Mesendoderm (in vitro differentiated cells): Measurements from ENCODE around the gene PTPMT1.
A peak's percentile ranks its signal among the peaks of the same experiment; 100 is the strongest.

Experiments
- DNase-seq: peaks from one replicate; pipeline ENCODE4 v3.0.0; 2013
- H2AK5ac ChIP-seq: 2 replicates; pipeline ENCODE4 v1.6.1; 2013; ENCODE audit warnings: low read length, inconsistent platforms
- H2BK120ac ChIP-seq: 2 replicates; pipeline ENCODE4 v1.6.1; 2013; ENCODE audit warnings: low read depth, mild to moderate bottlenecking, low read length, moderate library complexity, mixed read lengths
- H2BK15ac ChIP-seq: replicated peaks from 2 replicates; pipeline ENCODE4 v1.6.1; 2013; ENCODE audit warnings: low read depth, mild to moderate bottlenecking, moderate library complexity
- H2BK5ac ChIP-seq: 2 replicates; pipeline ENCODE4 v1.6.1; 2013; ENCODE audit warnings: low read length, inconsistent platforms
- H3K18ac ChIP-seq: 2 replicates; pipeline ENCODE4 v1.6.1; 2013; ENCODE audit warnings: mild to moderate bottlenecking, low read length, mixed read lengths
- H3K23ac ChIP-seq: one replicate; pipeline ENCODE4 v1.6.1; 2013; ENCODE audit warnings: low read length
- H3K27ac ChIP-seq: 2 replicates; pipeline ENCODE4 v1.5.1; 2013; ENCODE audit warnings: low read depth, mild to moderate bottlenecking, inconsistent platforms, low read length, moderate library complexity
- H3K27me3 ChIP-seq: 2 replicates; pipeline ENCODE4 v1.6.1; 2013; ENCODE audit warnings: low read length, control low read depth, mild to moderate bottlenecking, inconsistent platforms; ENCODE audit not compliant: insufficient read depth, poor library complexity
- H3K36me3 ChIP-seq: 2 replicates; pipeline ENCODE4 v1.6.1; 2013; ENCODE audit warnings: low read length, inconsistent platforms; ENCODE audit not compliant: control insufficient read depth, insufficient read depth
- H3K4ac ChIP-seq: one replicate; pipeline ENCODE4 v1.6.1; 2013; ENCODE audit warnings: low read depth, mild to moderate bottlenecking, low read length, moderate library complexity
- H3K4me1 ChIP-seq: 2 replicates; pipeline ENCODE4 v1.6.1; 2013; ENCODE audit warnings: low read depth, low read length, inconsistent platforms; ENCODE audit not compliant: control insufficient read depth
- H3K4me2 ChIP-seq: 2 replicates; pipeline ENCODE4 v1.6.1; 2013; ENCODE audit warnings: low read length
- H3K4me3 ChIP-seq: 2 replicates; pipeline ENCODE4 v1.5.1; 2013; ENCODE audit warnings: mild to moderate bottlenecking, low read length
- H3K56ac ChIP-seq: one replicate; pipeline ENCODE4 v1.6.1; 2013; ENCODE audit warnings: low read length
- H3K79me1 ChIP-seq: 2 replicates; pipeline ENCODE4 v1.6.1; 2013; ENCODE audit warnings: low read length, inconsistent platforms
- H3K79me2 ChIP-seq: 2 replicates; pipeline ENCODE4 v1.6.1; 2013; ENCODE audit warnings: mild to moderate bottlenecking, low read length; ENCODE audit not compliant: control insufficient read depth, insufficient read depth
- H3K9ac ChIP-seq: 2 replicates; pipeline ENCODE4 v1.6.1; 2013; ENCODE audit warnings: low read length, inconsistent platforms
- H4K5ac ChIP-seq: one replicate; pipeline ENCODE4 v1.6.1; 2013; ENCODE audit warnings: low read length
- H4K8ac ChIP-seq: one replicate; pipeline ENCODE4 v1.6.1; 2013; ENCODE audit warnings: low read depth, mild to moderate bottlenecking, control low read depth, low read length, moderate library complexity
- WGBS: extraction: QIAGEN DNeasy Blood & Tissue Kit; methylation state at CpG from one replicate; pipeline ENCODE4 v1.1.7; 2013; ENCODE audit warnings: low lambda C conversion rate, missing lambda C conversion rate; ENCODE audit not compliant: insufficient coverage; ENCODE audit errors: extremely low coverage; 5-methylcytosine and 5-hydroxymethylcytosine counted together

Gene PTPMT1

DNA sequence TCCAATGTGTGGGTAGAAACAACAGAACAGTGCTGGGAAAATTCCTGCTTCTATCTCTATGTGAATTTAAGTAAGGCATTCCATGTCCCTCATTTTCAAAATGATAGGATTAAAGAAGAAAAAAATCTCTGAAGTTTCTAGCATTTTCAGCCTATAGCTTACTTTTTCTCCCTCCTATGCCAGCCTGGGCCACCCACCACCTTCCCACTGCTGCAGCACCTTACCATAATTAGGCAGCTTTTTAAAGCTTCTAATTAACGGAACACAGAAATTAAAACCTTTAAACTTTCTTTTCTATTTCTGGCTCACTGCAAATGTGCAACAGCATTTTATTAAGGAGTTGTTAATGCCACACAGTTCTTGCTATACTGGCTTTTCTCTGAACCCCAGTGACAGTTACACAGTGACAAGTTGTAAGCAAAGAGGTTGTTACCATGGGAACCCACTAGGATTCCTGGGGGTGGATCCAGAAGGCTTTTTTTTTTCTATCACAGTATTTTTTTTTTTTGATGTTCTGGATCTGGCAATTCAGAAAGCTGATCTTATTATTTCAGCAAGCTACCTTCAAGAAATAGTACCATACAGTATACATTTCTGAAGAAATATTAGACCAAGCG lies 32.7 kb upstream of the PTPMT1 start:
- Histone ChIP-seq H3K79me2 (peaks cover 91% of the 10 kb centered on the region), H3K27ac (no peak overlapping the region), H2BK5ac (no peak overlapping the region), H2AK5ac (no peak overlapping the region), H3K4ac (no peak overlapping the region), H3K18ac (no peak overlapping the region), H3K9ac (no peak overlapping the region), H3K27me3 (no peaks in the 10 kb centered on the region), H3K23ac (no peak overlapping the region), H3K4me3 (no peak overlapping the region), H2BK15ac (no peak overlapping the region), H4K8ac (no peak overlapping the region), H2BK120ac (no peak overlapping the region), H3K4me1 (no peaks in the 10 kb centered on the region), H3K36me3 (no peaks in the 10 kb centered on the region), H3K4me2 (no peak overlapping the region), H4K5ac (no peak overlapping the region), H3K56ac (no peak overlapping the region), H3K79me1 (peaks cover 4% of the 10 kb centered on the region)
- DNase-seq = peak; percentile 73
- WGBS = no CpG with 5 or more reads among the region's 2 CpGs

DNA sequence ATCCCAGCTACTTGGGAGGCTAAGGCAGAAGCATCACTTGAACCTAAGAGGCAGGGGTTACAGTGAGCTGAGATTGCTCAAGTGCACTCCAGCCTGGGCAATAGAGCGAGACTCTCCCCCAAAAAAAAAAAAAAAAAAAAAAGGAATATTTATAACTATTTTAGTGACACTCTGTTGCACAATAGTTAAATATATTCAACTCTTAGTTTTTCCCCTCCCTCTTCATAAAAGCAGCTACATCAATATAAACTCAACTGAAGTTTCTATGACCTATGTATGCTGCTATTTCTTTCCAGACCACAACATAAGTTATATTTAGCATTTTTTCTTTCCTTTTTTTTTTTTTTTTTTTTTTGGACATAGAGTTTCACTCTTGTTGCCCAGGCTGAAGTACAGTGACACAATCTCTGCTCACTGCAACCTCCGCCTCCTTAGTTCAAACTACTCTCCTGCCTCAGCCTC lies 31.7 kb upstream of the PTPMT1 start:
- Histone ChIP-seq H3K79me2 (peaks cover 89% of the 10 kb centered on the region), H2BK120ac (no peak overlapping the region), H3K36me3 (no peaks in the 10 kb centered on the region), H2BK5ac (no peak overlapping the region), H2AK5ac (no peak overlapping the region), H3K18ac (no peak overlapping the region), H2BK15ac (no peak overlapping the region), H3K4me2 (no peak overlapping the region), H3K9ac (no peak overlapping the region), H3K56ac (no peak overlapping the region), H4K8ac (no peak overlapping the region), H3K4ac (no peak overlapping the region), H4K5ac (no peak overlapping the region), H3K4me3 (no peak overlapping the region), H3K27ac (no peak overlapping the region), H3K79me1 (peaks cover 4% of the 10 kb centered on the region), H3K23ac (no peak overlapping the region), H3K27me3 (no peaks in the 10 kb centered on the region), H3K4me1 (no peaks in the 10 kb centered on the region)
- no peak for DNase-seq
- no CpG with 5 or more reads among the region's 2 CpGs for WGBS

DNA sequence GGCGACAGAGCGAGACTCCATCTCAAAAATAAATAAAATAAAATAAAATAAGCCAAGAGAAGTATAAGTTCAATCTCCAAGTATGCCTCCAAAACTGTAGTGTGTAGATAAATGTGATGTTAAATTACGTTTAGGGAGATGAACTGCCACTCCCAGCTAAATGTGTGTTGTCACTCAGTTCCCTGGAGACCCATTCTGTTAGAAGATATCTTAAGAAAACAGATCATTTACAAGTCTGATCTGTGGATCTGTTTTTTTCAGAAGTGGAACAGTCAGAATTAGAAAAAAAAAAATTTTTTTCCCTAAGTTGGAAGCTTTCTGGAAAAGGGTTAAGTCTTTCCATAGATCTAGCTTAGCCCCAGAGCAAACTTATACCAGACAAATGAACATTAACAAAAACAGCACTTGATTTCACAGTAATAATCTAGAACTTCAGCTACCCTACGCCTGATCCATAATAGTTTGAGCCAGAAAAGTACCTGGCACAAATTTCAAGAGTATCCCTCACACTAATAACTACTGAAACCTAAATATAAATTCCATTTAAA lies 30.6 kb upstream of the PTPMT1 start:
- Histone ChIP-seq H2AK5ac (no peak overlapping the region), H2BK5ac (no peak overlapping the region), H4K8ac (no peak overlapping the region), H3K4ac (no peak overlapping the region), H3K4me1 (peaks cover 2% of the 10 kb centered on the region), H3K23ac (no peak overlapping the region), H3K79me1 (peaks cover 7% of the 10 kb centered on the region), H4K5ac (no peak overlapping the region), H3K79me2 (peaks cover 88% of the 10 kb centered on the region), H3K36me3 (no peaks in the 10 kb centered on the region), H3K27me3 (no peaks in the 10 kb centered on the region), H3K9ac (no peak overlapping the region), H2BK15ac (no peak overlapping the region), H3K56ac (no peak overlapping the region), H3K18ac (no peak overlapping the region), H3K27ac (no peak overlapping the region), H2BK120ac (no peak overlapping the region), H3K4me3 (no peak overlapping the region), H3K4me2 (no peak overlapping the region)
- DNase-seq = no peak
- WGBS = no CpG with 5 or more reads among the region's 4 CpGs

DNA sequence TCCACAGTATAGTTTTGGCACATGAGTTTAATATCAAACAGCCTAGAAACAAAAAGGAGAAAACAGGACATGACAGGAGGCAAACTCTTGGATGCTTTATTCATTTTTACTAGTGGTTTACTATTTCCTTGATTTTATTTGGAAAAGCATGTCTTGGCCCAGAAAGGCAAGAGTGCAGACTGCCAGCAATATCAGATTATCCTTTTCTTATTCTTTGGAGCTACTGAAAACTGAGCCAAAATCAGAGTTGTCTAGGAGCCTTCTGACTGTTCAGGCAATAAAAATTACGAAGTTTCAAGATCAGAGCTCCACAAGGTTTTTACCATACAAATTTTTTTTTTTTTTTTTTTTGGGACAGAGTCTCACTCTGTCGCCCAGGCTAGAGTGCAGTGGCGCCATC lies 28.5 kb upstream of the PTPMT1 start:
- H3K4me1 ChIP-seq = peaks cover 2% of the 10 kb centered on the region
- no peak overlapping the region for H2BK15ac ChIP-seq
- H3K4ac ChIP-seq = no peak overlapping the region
- H3K27ac ChIP-seq = no peak overlapping the region
- H3K9ac ChIP-seq = no peak overlapping the region
- no peak overlapping the region for H3K4me3 ChIP-seq
- no peak overlapping the region for H4K8ac ChIP-seq
- H3K18ac ChIP-seq = no peak overlapping the region
- peaks cover 3% of the 10 kb centered on the region for H3K79me1 ChIP-seq
- no peak overlapping the region for H2BK5ac ChIP-seq
- no peaks in the 10 kb centered on the region for H3K27me3 ChIP-seq
- H2AK5ac ChIP-seq = no peak overlapping the region
- peaks cover 87% of the 10 kb centered on the region for H3K79me2 ChIP-seq
- H3K36me3 ChIP-seq = no peaks in the 10 kb centered on the region
- no peak overlapping the region for H3K4me2 ChIP-seq
- H3K23ac ChIP-seq = no peak overlapping the region
- no peak overlapping the region for H2BK120ac ChIP-seq
- H3K56ac ChIP-seq = no peak overlapping the region
- WGBS = no CpG with 5 or more reads among the region's 3 CpGs
- no peak overlapping the region for H4K5ac ChIP-seq
- DNase-seq = no peak

DNA sequence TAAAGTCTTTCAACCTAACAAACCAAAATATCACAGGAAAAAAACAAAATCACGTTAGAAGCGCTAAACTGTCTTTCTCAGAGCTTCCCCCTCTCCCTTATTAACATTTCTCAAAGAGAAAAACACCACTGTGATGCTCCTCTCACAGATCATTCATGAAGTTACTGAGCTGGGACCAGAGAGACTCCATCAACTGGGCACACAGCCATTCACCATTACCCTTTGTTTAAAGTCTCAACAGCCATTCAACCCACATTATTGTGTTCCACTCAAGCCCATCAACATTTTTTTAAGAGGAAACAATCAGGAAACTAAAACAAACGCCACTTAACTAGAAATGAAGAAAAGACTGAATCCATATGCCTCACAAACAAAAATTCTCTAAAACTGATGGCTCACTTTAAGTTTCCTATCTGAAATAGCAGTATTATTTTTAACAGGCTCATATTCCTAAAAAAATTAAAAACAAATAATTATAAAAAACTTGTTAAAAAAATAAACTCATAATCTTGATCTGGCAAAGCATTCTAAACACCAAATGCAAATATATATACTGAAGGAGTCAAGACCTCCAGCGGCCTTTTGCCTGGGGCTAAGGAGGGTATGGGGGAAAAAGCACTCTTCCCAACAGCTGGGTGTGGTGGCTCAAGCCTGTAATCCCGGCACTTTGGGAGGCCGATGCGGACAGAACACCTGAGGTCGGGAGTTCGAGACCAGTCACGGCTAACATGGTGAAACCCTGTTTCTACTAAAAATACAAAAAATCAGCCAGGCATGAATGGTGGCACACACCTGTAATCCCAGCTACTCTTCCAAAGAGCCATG lies 26.4 kb upstream of the PTPMT1 start:
- no peaks in the 10 kb centered on the region for H3K36me3 ChIP-seq
- no peak overlapping the region for H2BK5ac ChIP-seq
- peaks cover 3% of the 10 kb centered on the region for H3K79me1 ChIP-seq
- no peak overlapping the region for H4K8ac ChIP-seq
- H3K56ac ChIP-seq = no peak overlapping the region
- H2BK120ac ChIP-seq = no peak overlapping the region
- no peak overlapping the region for H3K4me3 ChIP-seq
- H3K23ac ChIP-seq = no peak overlapping the region
- no peak overlapping the region for H3K27ac ChIP-seq
- no peaks in the 10 kb centered on the region for H3K27me3 ChIP-seq
- DNase-seq = no peak
- no peak overlapping the region for H2BK15ac ChIP-seq
- H3K79me2 ChIP-seq = peaks cover 90% of the 10 kb centered on the region
- H3K4ac ChIP-seq = no peak overlapping the region
- H3K18ac ChIP-seq = no peak overlapping the region
- no peak overlapping the region for H3K9ac ChIP-seq
- no CpG with 5 or more reads among the region's 10 CpGs for WGBS
- H4K5ac ChIP-seq = no peak overlapping the region
- no peak overlapping the region for H2AK5ac ChIP-seq
- H3K4me2 ChIP-seq = no peak overlapping the region
- H3K4me1 ChIP-seq = peaks cover 2% of the 10 kb centered on the region
